HG03457 (cell line): Measurements from ENCODE around the gene GLT1D1.

Experiments
- ATAC-seq: cut with Tn5 transposase; IDR thresholded peaks from one replicate; pipeline ENCODE4 v1.9.1; 2021; ENCODE audit warnings: moderate number of reproducible peaks; ENCODE audit not compliant: unreplicated experiment

GLT1D1 gene

DNA sequence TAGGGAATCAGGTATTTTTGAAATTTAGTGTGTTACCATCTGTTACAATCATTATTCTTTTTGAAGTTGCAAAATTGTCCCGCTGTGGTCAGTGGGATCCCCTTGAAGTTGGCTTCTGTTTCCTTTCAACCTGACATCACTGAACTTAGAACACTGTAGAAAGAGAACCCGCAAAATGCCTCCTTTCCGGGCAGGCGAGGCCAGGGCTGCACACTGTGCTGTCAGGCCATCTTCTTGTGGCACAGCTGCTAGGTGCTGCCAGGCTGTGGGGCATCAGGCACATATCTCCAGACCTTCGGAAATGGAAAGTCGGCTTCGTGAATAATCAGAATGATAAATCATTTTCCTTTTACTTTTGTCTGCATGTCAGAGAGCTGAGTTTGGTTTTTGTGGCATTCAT, 103.5 kb downstream of the GLT1D1 start:
- ATAC-seq = no peak

DNA sequence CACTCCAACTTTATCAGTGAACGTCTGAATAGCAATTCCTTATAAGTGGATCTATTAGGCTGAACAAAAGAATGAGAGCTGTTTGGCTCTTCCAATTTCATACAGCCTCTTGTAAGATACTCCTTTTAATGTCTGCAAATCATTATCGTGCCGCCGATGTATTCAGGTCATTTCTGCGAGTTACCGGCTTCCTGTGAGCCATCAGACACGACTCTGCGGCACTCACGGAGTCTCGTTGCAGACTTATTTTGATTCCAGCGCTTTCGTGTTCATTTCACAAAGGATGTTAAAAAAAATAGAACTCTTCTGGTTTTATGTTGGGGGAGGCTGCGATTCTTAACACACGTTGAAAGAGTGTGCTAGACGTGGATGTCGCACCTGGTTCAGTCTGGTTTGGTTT, 106.6 kb downstream of the GLT1D1 start:
- no peak for ATAC-seq

DNA sequence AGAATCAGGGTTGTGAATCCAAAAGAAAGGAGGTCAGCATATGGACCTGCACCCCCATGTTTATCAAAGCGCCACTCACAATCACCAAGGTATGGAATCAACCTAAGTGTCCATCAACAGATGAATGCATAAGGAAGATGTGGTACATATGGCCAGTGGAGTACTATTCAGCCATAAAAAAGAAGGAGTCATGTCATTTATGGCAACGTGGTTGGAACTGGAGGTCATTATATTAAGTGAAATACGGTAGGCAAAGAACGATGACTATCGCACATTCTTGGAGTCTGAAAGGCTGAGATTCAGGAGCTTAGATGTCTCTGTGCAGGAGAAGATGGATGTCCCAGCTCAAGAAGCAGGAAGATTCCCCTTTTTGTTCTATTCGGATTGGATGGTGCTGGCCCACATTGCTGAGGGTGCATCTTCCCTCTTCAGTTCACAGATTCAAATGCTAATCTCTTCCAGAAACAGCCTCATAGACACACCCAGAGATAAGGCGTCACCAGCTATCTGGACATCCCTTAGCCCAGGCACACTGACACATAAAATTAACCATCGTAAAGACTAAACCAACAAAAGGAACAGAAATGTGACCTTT, 108.1 kb downstream of the GLT1D1 start:
- ATAC-seq = no peak

DNA sequence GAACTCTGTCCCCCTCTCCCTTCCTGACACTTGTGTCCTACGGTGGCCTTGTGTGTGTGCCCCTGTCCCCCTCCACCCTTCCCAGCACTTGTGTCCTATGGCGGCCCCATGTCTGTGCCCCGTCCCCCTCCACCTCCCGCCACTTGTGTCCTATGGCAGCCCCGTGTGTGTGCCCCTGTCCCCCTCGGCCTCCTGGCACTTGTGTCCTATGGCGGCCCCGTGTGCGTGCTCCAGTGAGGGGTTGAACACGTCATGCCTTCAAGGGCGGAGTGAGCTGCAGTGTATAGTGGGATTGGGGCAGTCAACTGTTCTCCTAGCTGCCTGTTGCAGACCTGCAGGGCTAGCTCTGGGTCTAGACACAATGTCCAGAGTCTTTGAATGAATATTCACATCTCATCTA, 108.7 kb downstream of the GLT1D1 start:
- ATAC-seq = no peak

DNA sequence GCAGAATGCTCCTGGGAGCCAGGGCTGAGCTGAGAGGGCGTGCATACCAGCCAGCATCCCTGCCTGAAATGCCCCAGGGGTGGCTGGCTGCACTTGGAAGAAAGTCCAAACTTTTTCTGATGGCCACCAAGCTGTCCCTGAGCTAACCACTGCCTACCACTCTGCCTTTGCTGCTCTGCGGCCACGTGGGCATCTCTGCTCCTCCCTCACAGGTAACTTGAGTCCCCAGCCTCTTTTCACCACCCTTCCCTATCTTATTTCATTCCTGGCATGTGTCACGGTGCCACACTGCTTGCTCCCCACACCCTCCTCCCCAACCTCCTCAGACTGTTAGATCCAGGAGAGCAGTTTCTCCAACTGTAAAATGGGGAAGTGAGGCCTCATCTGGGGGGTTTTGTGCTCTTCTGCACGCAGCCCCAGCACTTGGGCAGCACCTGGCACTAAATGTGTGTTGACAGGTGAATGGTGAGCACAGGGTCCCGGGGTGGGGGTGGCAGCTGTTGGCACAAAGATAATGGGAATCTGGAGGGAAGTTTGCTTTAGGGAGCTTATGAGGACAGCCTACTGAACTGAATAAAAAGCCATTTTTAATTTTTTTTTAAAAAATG, 113.0 kb downstream of the GLT1D1 start:
- ATAC-seq = no peak

DNA sequence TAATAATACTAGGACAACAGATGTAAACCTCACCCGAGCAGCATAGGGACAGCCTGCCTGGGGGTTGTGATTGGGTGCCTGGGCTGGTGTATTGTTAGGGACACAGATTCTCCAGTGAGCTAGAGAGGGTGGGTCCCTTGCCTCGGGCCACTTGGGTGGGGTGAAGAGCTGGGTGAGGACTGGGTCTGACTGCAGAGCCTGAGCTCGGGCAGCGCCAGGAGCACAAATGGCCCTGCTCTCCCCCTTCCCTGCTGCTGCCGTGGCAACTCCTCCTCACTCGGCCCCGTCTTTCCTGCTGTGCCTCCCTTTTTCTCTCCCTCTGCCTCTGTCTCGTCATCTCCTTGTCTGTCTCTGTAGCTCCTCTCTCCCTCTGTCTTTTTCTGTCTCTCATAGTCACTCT, 115.4 kb downstream of the GLT1D1 start:
- ATAC-seq = no peak

DNA sequence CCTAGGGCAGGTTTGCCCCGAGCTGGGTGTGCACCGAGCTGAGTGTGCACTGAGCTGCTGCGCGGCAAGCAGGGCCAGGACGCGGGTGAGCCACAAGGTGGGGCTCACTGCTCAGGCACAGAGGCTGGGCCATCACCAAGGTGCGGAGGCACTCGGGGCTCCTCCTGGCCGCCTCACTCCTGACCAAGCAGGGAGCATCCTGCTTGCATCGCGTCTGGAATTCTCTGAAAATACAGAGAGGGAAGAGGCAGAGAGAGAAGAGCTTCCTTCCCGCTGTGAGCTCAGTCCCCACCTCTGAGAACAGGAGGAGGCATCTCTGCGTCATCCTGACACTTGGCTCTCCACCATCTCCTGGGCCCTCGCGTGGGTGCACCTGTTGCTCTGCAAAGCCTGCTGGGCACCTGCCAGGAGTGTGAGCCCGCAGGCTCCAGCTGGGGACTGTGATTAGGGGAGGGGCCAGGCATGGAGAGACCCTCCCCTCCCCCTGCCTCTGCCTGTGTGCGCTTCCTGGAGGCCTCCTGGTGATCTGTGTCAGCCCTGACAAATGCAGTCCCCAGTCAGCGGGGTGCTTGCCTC, 116.3 kb downstream of the GLT1D1 start:
- no peak for ATAC-seq

DNA sequence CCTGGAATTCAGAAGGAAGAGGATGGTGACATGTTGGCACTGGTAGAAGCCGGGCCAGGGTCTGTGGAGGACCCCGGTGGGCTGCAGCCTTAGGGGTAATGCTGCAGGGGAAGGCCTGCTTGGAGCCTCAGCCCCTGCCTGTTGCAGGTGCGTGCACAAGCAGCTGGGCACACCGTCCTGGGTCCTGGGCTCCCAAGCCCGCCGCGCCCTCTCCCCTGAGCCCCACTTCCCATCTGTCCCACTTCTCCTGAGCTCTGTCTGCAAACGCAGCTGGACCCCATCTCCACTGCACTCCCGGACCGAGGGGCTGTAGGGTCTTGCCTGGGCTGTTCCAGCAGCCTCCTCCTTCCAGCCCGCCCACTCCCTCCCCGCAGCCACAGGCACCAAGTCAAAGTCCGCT, 116.8 kb downstream of the GLT1D1 start:
- no peak for ATAC-seq

DNA sequence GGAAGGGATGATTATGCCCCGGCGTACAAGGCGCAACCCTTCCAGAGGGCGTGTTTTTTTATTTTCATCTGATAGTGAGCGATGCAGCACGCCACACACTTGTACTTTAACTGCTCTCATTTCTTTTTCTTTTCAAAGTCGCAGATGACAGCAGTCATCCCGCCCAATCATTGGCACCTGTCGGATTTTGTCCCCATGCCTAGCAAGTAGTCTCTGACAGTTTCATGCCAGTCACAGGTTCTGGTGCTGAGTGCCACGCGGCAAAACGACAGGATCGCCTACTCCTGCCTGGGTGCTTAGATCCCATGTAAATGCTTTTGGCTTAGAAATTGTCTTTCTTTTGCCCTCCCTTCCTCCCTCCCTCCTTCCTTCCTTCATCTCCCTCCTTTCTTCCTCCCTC, 117.7 kb downstream of the GLT1D1 start:
- no peak for ATAC-seq

DNA sequence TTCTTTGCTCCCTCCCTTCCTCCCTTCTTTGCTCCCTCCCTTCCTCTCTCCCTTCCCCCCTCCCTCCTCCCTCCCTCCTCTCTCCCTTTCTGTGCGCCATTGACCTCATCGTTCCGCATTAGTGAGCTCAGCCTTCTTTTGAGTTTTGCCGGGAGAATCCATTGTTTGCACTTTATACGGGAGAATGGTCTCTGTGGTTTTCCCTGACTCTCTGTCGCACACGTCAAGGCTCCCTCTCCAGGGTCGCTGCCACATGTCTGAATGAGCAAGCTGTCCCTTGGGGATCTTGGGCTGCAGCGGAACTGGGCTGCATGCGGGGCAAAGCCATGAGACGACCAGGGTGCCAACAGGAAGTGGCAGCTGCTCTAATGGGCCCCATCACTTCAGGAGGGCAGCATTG, 118.5 kb downstream of the GLT1D1 start:
- ATAC-seq = no peak

DNA sequence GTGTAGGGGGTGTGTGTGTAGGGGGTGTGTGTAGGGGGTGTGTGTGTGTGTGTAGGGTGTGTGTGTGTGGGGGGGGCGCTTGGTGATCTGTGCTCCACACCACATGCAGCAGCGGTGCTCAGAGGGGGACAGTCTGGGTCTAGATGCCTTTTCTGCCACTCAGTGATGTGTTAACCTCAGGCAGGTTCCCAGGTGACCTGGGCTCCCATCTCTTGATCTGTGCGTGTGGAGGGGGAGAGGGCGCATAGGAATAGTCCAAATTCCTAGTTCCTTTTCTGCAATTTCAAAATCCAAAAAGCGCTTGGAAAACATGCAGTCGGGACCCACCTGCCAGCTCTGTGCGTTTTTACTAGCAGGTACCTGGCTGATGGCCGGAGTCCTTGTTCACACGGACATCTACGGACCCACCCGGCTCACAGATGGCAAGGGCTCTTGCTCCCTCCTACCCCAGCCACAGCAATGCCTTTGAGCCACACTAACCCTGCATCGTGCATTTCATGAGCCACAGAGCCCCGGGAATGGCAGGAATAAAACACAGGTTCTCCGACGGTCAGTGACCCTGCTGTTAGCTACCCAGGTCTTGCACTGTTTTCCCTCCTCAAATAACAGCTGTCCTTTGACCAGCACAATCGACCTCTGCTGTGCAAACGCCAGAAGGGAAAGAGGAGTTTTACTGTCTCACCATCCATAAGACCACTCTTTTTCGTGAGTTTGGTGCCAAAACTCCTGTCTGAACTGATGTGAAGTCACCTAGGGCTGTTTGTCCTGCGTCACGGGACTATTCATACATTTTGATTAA, 120.8 kb downstream of the GLT1D1 start:
- ATAC-seq = no peak

DNA sequence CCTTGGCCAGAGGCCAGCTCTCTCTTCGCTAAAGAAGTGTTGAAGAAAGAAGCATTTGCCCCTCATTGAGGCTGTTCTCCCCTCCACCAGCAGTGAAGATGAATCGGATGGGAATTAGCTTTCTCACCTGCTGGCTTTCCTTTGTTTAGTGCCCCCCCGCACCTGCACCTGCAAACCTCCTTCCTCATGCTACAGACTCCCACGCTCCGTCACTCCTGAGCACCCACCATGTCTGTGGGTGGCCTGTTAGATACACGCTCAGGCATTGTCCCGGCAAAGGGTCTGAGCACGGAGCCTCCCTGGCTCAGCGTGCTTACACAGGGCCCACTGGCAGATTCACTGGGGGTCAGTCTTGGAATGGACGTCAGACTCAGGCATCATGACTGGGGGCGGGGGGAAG, 121.6 kb downstream of the GLT1D1 start:
- ATAC-seq = no peak

DNA sequence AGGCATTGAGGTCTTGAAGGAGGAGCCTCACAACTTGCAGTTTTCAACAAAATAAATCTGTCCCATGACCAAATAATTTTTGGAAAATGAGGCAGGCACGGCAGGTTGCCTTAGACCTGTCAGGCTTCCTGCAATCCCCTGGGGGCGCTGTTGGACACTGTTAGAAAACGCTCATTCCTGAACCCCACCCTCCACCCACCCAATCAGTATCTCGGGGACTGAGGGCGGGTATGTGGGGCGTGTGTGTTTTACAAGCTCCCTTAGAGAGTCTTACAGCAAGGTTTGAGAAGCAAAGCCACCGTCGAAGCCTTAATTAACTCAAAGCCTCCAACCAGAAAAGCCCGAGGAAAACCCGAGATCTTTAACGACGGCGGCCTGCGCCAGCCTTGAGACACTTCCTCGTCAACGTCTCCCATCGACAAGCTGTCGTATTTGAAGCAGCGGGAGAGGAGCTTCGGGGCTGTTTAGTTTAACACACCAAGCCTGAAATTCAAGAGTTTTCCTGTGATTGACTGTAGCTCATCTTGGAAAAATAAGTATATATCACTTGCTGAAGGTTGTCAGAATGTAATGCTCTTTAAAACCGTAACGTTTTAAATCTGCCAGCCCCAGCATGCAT, 123.0 kb downstream of the GLT1D1 start:
- ATAC-seq = no peak

DNA sequence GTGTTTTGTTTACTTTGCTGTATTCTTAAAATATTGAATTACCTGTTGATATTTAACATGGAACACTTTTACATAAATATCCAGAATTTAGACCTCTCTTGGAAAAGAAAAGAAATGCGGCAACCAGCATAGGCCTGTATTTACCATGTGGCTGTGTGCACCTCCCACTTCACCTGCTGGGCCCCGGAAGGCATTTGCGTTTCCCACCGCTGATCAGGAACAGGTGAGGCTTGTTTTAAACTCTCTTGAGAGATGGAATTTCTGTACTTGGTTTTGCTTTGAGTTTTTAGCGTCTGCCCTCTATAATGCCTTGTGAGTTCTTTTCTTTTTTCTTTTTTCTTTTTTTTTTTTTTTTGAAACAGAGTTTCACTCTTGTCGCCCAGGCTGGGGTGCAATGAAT, 124.2 kb downstream of the GLT1D1 start:
- no peak for ATAC-seq

DNA sequence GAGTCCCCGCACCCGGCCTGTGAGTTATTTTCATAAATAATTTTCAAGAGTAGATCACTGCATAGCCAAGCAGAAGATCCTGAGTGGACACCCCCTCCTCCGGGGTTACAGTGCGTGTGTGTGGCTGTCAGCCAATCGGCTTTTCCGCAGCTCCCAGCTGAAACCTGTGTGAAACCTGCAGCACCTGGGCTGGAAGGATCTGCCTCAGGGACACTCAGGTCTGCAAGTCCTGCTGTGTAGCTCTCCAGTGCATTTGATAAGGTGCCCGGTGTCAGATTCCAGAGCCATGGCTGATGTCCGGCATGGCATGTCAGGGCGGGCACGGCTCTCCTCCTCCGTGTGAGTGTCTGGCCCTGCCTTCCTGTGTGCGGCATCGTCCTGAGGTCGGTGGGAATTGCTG, 124.8 kb downstream of the GLT1D1 start:
- no peak for ATAC-seq

DNA sequence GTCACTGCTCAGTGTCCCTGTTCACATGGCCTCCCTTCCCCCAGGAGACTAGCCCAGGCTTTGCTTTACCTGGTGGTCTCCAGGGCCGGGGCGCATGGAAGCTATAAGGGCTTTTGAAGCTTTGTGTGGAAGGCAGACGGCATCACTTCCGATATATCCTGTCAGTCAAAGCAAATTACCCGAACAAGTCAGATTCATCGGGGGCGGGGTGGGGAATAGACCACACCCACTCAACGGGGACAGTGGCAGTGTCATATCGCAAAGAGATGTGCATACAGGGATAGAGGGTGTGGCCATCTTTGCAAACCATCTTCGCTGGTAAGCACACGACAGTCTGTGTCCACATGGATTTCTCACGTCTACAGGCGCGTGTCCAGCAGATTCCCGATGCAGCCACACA, 127.3 kb downstream of the GLT1D1 start:
- no peak for ATAC-seq

DNA sequence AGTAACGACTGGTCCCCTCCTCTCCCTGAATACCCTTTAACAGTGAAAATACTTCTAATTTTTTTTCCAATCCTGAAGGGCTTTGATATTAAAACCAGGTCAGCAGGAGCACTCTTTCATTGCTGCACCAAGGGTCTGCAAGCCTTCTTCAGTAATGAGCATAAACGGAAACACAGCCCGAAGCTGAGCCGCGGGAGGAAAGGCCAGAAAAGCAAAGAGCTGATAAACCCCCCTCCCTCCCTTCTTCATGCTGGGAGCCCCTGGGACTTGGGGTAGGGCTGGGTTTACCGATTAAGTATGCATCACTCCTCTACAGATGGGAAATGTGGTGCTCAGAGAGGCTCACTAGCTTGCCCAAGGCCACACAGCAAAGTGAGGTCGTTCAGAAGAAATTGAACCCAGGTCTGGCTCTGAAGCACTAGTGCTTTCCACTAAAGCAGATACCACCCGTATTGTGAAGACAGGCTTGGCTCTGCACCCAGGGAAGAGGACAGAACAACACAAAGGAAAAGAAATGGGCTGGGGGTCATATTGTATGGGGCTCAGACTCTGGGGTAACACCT, 128.8 kb downstream of the GLT1D1 start:
- ATAC-seq = no peak

DNA sequence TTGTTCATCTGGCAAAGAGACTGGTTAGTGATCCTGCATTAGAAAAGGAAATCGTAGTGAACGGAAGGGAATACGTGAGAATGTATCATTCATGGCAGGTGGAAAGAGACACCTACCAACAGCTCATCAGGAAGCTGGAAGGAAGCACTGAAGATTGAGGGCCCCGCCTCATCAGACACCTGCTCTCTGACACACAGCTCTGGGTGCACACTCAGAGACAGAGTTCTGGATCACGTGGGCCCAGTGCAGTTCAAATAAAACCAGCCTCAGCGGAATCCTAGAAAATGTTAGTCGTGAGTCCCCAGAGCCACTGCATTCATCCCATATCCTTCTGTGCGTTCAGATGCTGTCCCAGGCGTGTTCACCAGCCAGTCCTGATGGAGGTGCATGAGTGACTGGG, 129.7 kb downstream of the GLT1D1 start:
- no peak for ATAC-seq

DNA sequence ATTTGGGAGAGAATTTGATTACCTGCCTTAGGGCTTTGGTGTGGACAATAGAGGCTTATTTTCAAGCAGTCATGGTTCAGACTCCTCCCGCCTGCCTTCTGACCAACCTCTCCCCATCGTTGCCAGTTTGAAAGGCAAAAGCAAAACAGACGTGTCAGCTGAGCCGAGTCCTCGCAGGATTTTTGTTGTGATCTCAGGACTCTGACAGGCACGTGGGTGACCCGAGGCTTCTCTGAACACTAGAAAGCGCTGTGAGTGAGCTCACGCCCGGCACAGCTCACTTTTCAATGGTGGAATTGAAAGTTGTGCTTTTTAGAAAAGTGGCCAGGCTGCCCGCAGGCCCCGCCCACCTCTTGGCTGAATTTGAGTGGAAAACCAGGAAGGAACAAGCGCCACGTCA, 130.1 kb downstream of the GLT1D1 start:
- no peak for ATAC-seq

DNA sequence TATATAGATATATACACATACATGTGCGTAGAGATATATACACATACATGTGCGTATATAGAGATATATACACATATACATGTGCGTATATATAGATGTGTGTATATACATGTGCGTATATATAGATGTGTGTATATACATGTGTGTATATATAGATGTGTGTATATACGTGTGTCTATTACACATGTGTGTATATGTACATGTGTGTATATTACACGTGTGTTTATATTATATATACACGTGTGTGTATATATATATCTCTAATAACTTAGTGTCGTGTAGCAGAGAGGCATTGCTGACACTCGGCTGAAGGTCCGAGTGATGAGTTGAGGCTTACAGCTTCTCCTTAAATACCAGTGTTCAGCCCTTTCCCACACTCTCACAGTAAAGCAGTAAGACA, 133.7 kb downstream of the GLT1D1 start:
- ATAC-seq = no peak

DNA sequence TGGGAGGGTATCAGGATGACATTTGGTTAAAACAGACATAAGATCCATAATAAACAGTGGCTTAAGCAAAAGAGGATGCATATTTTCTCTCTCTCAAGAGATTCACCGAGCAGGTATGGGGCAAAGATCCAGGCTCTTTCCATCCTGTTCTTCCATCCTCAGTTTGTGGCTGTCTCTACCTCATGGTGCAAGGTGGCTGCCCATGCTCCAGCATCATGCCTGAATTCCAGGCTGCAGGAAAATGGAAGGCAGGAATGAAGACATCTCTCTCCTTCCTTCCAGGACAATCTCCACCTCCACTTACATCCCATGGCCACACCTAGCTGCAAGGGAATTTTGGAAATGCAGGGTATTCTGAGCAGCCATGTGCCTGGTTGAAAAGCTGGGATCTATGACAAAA, 136.0 kb downstream of the GLT1D1 start:
- no peak for ATAC-seq
